ENCODE data around the gene USE1.

DNA sequence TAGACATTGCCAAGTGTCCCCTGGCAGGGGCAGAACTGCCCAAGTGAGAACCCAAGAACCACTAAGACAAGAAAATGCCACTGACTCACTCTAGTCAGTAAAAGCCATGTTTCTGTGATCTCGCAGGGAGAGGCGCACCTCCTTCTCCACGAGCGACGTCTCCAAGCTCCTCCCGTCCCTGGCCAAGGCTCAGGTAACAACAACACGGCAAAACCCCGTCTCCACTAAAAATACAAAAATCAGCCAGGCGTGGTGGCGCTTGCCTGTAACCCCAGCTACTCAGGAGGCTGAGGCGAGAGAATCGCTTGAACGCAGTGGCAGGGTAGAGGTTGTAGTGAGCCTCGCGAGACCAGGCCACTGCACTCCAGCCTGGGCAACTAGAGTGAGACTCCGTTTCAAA, 17.5 kb upstream of the USE1 start:
- no peak for TF ChIP-seq EZH2 (IDR thresholded peaks at IDR 0.05; ENCODE audit: low read length, missing control alignments)
- TF ChIP-seq, protein P1, sequence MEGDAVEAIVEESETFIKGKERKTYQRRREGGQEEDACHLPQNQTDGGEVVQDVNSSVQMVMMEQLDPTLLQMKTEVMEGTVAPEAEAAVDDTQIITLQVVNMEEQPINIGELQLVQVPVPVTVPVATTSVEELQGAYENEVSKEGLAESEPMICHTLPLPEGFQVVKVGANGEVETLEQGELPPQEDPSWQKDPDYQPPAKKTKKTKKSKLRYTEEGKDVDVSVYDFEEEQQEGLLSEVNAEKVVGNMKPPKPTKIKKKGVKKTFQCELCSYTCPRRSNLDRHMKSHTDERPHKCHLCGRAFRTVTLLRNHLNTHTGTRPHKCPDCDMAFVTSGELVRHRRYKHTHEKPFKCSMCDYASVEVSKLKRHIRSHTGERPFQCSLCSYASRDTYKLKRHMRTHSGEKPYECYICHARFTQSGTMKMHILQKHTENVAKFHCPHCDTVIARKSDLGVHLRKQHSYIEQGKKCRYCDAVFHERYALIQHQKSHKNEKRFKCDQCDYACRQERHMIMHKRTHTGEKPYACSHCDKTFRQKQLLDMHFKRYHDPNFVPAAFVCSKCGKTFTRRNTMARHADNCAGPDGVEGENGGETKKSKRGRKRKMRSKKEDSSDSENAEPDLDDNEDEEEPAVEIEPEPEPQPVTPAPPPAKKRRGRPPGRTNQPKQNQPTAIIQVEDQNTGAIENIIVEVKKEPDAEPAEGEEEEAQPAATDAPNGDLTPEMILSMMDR (conservative IDR thresholded peaks at IDR 0.05 in 1 of 2, IDR thresholded peaks at IDR 0.05 in 1 of 2; ENCODE audit: low read depth in 1 of 2, low read length in 2 of 2), result no peak

Data from fibroblast of lung (primary cell).